MM.1S (cell line): ENCODE results near the gene DEDD.

Experiments
- DNase-seq: peaks from one replicate; pipeline ENCODE4 v3.0.0-alpha.2; 2015
- H2AFZ ChIP-seq: fragments of 300-600 bp; sonication (generic); 2 replicates; pipeline ENCODE4 v1.6.0; 2016; ENCODE audit warnings: antibody characterized with exemption, low read length
- H3F3A ChIP-seq: fragments of 300-600 bp; sonication (generic); 2 replicates; pipeline ENCODE4 v1.6.1; 2016; ENCODE audit warnings: mild to moderate bottlenecking, antibody characterized with exemption, low read length, moderate library complexity, mixed read lengths; ENCODE audit not compliant: insufficient read depth
- H3K27ac ChIP-seq: fragments of 300-600 bp; sonication (generic); 2 replicates; pipeline ENCODE4 v1.5.1; 2016; ENCODE audit warnings: mild to moderate bottlenecking, low read length
- H3K27me3 ChIP-seq: fragments of 300-600 bp; sonication (generic); replicated peaks from 2 replicates; pipeline ENCODE4 v1.6.0; 2016; ENCODE audit warnings: low read length; ENCODE audit not compliant: insufficient read depth
- H3K36me3 ChIP-seq: fragments of 300-600 bp; sonication (generic); replicated peaks from 2 replicates; pipeline ENCODE4 v1.6.1; 2016; ENCODE audit warnings: mild to moderate bottlenecking, low read length, mixed read lengths; ENCODE audit not compliant: insufficient read depth
- H3K4me1 ChIP-seq: fragments of 300-600 bp; sonication (generic); 2 replicates; pipeline ENCODE4 v1.6.1; 2016; ENCODE audit warnings: low read length, mixed read lengths
- H3K4me2 ChIP-seq: fragments of 300-600 bp; sonication (generic); 2 replicates; pipeline ENCODE4 v1.6.0; 2016; ENCODE audit warnings: low read depth, low read length
- H3K4me3 ChIP-seq: fragments of 300-600 bp; sonication (generic); 2 replicates; pipeline ENCODE4 v1.5.1; 2016; ENCODE audit warnings: low read length, mixed read lengths
- H3K79me2 ChIP-seq: fragments of 300-600 bp; sonication (generic); 2 replicates; pipeline ENCODE4 v1.6.1; 2016; ENCODE audit warnings: mixed run types, low read length, mixed read lengths
- H3K9ac ChIP-seq: fragments of 300-600 bp; sonication (generic); 2 replicates; pipeline ENCODE4 v1.6.1; 2016; ENCODE audit warnings: low read length, mixed read lengths
- H3K9me2 ChIP-seq: fragments of 300-600 bp; sonication (generic); replicated peaks from 2 replicates; pipeline ENCODE4 v1.6.1; 2016; ENCODE audit warnings: mild to moderate bottlenecking, low read length, mixed read lengths; ENCODE audit not compliant: insufficient read depth
- H3K9me3 ChIP-seq: fragments of 300-600 bp; sonication (generic); replicated peaks from 2 replicates; pipeline ENCODE4 v1.6.1; 2016; ENCODE audit warnings: mild to moderate bottlenecking, low read length, mixed read lengths; ENCODE audit not compliant: insufficient read depth
- H4K20me1 ChIP-seq: fragments of 300-600 bp; sonication (generic); 2 replicates; pipeline ENCODE4 v1.6.1; 2016; ENCODE audit warnings: mild to moderate bottlenecking, low read length, moderate library complexity, mixed read lengths; ENCODE audit not compliant: insufficient read depth
- CTCF ChIP-seq: fragments of 300-600 bp; sonication (generic); IDR thresholded peaks from 2 replicates; pipeline ENCODE4 v1.5.1; 2016; ENCODE audit warnings: antibody characterized with exemption, low read length, mixed read lengths
- EZH2 ChIP-seq: fragments of 300-600 bp; sonication (generic); optimal IDR thresholded peaks from 2 replicates; pipeline ENCODE3; 2017; ENCODE audit warnings: low read depth, mild to moderate bottlenecking, antibody characterized with exemption, low read length, mixed read lengths
- EZH2phosphoT487 ChIP-seq: fragments of 300-600 bp; sonication (generic); IDR thresholded peaks from 2 replicates; pipeline ENCODE4 v1.6.1; 2018; ENCODE audit warnings: antibody characterized with exemption, low read length

DEDD gene

GRCh38 chr1:161094481-161094880, 38.0 kb downstream of the DEDD start:
- H3K4me1 ChIP-seq: peaks cover 14% of the 10 kb centered on the region
- H2AFZ ChIP-seq: no peak overlapping the region
- H3K4me2 ChIP-seq: no peak overlapping the region
- TF ChIP-seq CTCF (no peak), EZH2phosphoT487 (no peak), EZH2 (no peak)
- H3K4me3 ChIP-seq: no peak overlapping the region
- DNase-seq: no peak
- H3K9ac ChIP-seq: no peak overlapping the region
- H3K79me2 ChIP-seq: no peaks in the 10 kb centered on the region
- no peaks in the 10 kb centered on the region for H4K20me1 ChIP-seq
- no peaks in the 10 kb centered on the region for H3K36me3 ChIP-seq
- H3K27ac ChIP-seq: no peak overlapping the region
- no peaks in the 10 kb centered on the region for H3K27me3 ChIP-seq
- no peaks in the 10 kb centered on the region for H3K9me3 ChIP-seq
- H3K9me2 ChIP-seq: no peaks in the 10 kb centered on the region
- peaks cover 16% of the 10 kb centered on the region for H3F3A ChIP-seq

- Histone ChIP-seq H3K9me2 (no peaks in the 10 kb centered on the region), H3F3A (peaks cover under 1% of the 10 kb centered on the region), H3K4me1 (peaks cover 10% of the 10 kb centered on the region), H3K27ac (no peak overlapping the region), H4K20me1 (no peaks in the 10 kb centered on the region), H2AFZ (no peak overlapping the region), H3K4me2 (no peak overlapping the region), H3K4me3 (no peak overlapping the region), H3K79me2 (no peaks in the 10 kb centered on the region), H3K27me3 (no peaks in the 10 kb centered on the region), H3K36me3 (no peaks in the 10 kb centered on the region), H3K9ac (no peak overlapping the region), H3K9me3 (no peaks in the 10 kb centered on the region)
- DNase-seq: no peak
- TF ChIP-seq EZH2: no peak
- TF ChIP-seq CTCF: no peak
- no peak for TF ChIP-seq EZH2phosphoT487
These were observed 39.8 kb downstream of the DEDD start for GRCh38 chr1:161092621-161093028.

- Histone ChIP-seq H4K20me1 (no peaks in the 10 kb centered on the region), H3K4me2 (no peak overlapping the region), H3K79me2 (no peaks in the 10 kb centered on the region), H3K9ac (no peak overlapping the region), H3K27me3 (no peaks in the 10 kb centered on the region), H3F3A (no peaks in the 10 kb centered on the region; the same call in 1 of the 2 replicates), H3K9me3 (no peaks in the 10 kb centered on the region), H2AFZ (no peak overlapping the region), H3K27ac (no peak overlapping the region), H3K4me3 (no peak overlapping the region), H3K36me3 (no peaks in the 10 kb centered on the region), H3K9me2 (no peaks in the 10 kb centered on the region), H3K4me1 (peaks cover 4% of the 10 kb centered on the region; the same call in 1 of the 2 replicates)
- DNase-seq: no peak
- no peak for TF ChIP-seq EZH2
- no peak for TF ChIP-seq CTCF
- TF ChIP-seq EZH2phosphoT487: no peak
These were observed 40.5 kb downstream of the DEDD start for GRCh38 chr1:161091796-161092507.
